GM23248 (cell line): Measurements from ENCODE around the gene EIF3D. TPM values are rescaled to one million over a fixed set of nuclear protein-coding genes. Genes with fewer than 3 reads are reported as not detected.
A peak's percentile ranks its signal among the peaks of the same experiment; 100 is the strongest.

ENCODE experiments used
- DNase-seq: peaks from one replicate; pipeline ENCODE4 v3.0.0-alpha.2; 2015
- H2AFZ ChIP-seq: fragments of 200-600 bp; sonication (generic); 2 replicates; pipeline ENCODE4 v1.6.1; 2016; ENCODE audit warnings: antibody characterized with exemption
- H3F3A ChIP-seq: fragments of 200-600 bp; sonication (generic); 2 replicates; pipeline ENCODE4 v1.6.1; 2016; ENCODE audit warnings: mild to moderate bottlenecking, antibody characterized with exemption, mixed run types; ENCODE audit not compliant: insufficient read depth
- H3K27ac ChIP-seq: fragments of 200-600 bp; sonication (generic); 2 replicates; pipeline ENCODE4 v1.5.1; 2016; ENCODE audit warnings: mild to moderate bottlenecking
- H3K27me3 ChIP-seq: fragments of 200-600 bp; sonication (generic); replicated peaks from 2 replicates; pipeline ENCODE4 v1.6.1; 2016; ENCODE audit warnings: mild to moderate bottlenecking; ENCODE audit not compliant: insufficient read depth
- H3K36me3 ChIP-seq: fragments of 200-600 bp; sonication (generic); 2 replicates; pipeline ENCODE4 v1.6.1; 2016; ENCODE audit warnings: low read depth, mild to moderate bottlenecking
- H3K4me1 ChIP-seq: fragments of 200-600 bp; sonication (generic); 2 replicates; pipeline ENCODE4 v1.6.1; 2016; ENCODE audit warnings: mild to moderate bottlenecking; ENCODE audit not compliant: insufficient read depth
- H3K4me2 ChIP-seq: fragments of 200-600 bp; sonication (generic); one replicate; pipeline ENCODE4 v1.6.1; 2016; ENCODE audit warnings: mild to moderate bottlenecking; ENCODE audit not compliant: unreplicated experiment
- H3K4me3 ChIP-seq: fragments of 200-600 bp; sonication (generic); 2 replicates; pipeline ENCODE4 v1.5.1; 2016; ENCODE audit warnings: mild to moderate bottlenecking
- H3K79me2 ChIP-seq: fragments of 200-600 bp; sonication (generic); 2 replicates; pipeline ENCODE4 v1.6.1; 2016; ENCODE audit warnings: mild to moderate bottlenecking; ENCODE audit not compliant: insufficient read depth
- H3K9ac ChIP-seq: fragments of 200-600 bp; sonication (generic); 2 replicates; pipeline ENCODE4 v1.6.1; 2016; ENCODE audit warnings: mild to moderate bottlenecking
- H3K9me2 ChIP-seq: fragments of 200-600 bp; sonication (generic); 2 replicates; pipeline ENCODE4 v1.6.1; 2016; ENCODE audit warnings: mixed run types, mild to moderate bottlenecking, moderate library complexity; ENCODE audit not compliant: insufficient read depth
- H3K9me3 ChIP-seq: fragments of 200-600 bp; sonication (generic); one replicate; pipeline ENCODE4 v1.6.1; 2017; ENCODE audit warnings: low read depth
- H4K20me1 ChIP-seq: fragments of 200-600 bp; sonication (generic); 2 replicates; pipeline ENCODE4 v1.6.0; 2016; ENCODE audit not compliant: insufficient read depth
- EZH2 ChIP-seq: fragments of 200-600 bp; sonication (generic); IDR thresholded peaks from 2 replicates; pipeline ENCODE4 v1.6.1; 2018; ENCODE audit warnings: antibody characterized with exemption, mild to moderate bottlenecking; ENCODE audit not compliant: insufficient read depth, poor library complexity, severe bottlenecking
- EZH2phosphoT487 ChIP-seq: fragments of 200-600 bp; sonication (generic); IDR thresholded peaks from 2 replicates; pipeline ENCODE4 v1.6.1; 2018; ENCODE audit warnings: antibody characterized with exemption, moderate library complexity, mild to moderate bottlenecking, low read depth; ENCODE audit not compliant: insufficient read depth
- WGBS, 2 experiments: methylation state at CpG; one replicate each; pipeline ENCODE4 v1.1.6; 2015 to 2017; ENCODE audit warnings: low lambda C conversion rate in 2 of 2, low coverage in 1 of 2; ENCODE audit errors: missing lambda C conversion rate in 2 of 2; 5-methylcytosine and 5-hydroxymethylcytosine counted together
- in situ Hi-C: fragments of 300-500 bp; cut with MboI; formaldehyde crosslinking; loops from 2 replicates; pipeline ENCODE4 v1.15.0; 2020
- polyA plus RNA-seq: library from polyadenylated mRNA; unstranded; fragments of >200 nt; fragmentation: Nextera tagmentation; extraction: Ambion mirVana; gene quantifications from 2 replicates; pipeline ENCODE4 v1.2.1, GENCODE V29; 2016
- total RNA-seq: library from RNA; depleted of rRNA; stranded (reverse); fragments of >200 nt; shearing (Covaris generic); gene quantifications from 2 replicates; pipeline ENCODE4 v1.2.3, GENCODE V29; 2014; rRNA removed

EIF3D gene
- total and polyA plus RNA-seq, 2 experiments from 2014 or later = 122 to 377 TPM

DNA sequence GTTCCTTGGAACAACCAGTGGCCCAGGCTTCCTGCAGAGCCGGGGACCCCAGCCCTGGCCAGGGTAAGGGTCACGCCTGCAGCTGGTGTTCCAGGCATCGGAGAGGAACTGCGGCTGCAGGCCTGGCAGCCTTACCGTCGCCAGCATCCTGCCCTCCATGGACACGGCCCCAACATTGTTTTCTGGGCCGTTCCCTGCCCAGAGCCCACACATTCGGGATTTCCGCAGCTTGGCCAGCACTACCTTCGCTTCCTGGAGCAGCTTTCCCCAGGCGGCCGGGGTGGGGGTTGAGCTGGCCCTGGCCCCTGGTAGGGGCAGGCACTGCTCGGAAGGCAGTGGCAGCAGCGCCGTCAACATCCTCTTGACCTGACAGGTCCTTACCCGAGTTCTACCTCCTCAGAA, 65.2 kb downstream of the EIF3D start:
- Histone ChIP-seq H2AFZ (no peak overlapping the region), H3K27ac (no peak overlapping the region), H3K9me2 (no peaks in the 10 kb centered on the region), H3K4me2 (no peak overlapping the region), H3K36me3 (no peaks in the 10 kb centered on the region), H4K20me1 (no peaks in the 10 kb centered on the region), H3K79me2 (peaks cover 6% of the 10 kb centered on the region), H3K27me3 (no peaks in the 10 kb centered on the region), H3K9ac (no peak overlapping the region), H3K9me3 (no peaks in the 10 kb centered on the region), H3K4me1 (peaks cover 42% of the 10 kb centered on the region), H3K4me3 (no peak overlapping the region), H3F3A (peaks cover 27% of the 10 kb centered on the region)
- no peak for DNase-seq
- in situ Hi-C loops = loop anchor here (10.0 kb wide), 1 partner anchor 159 kb away; no protein-coding TSS in a partner anchor
- 81 to 85% methylated on average over 16 to 17 of the region's 17 CpGs for WGBS, 2 experiments
- TF ChIP-seq EZH2 (no peak), EZH2phosphoT487 (no peak)

DNA sequence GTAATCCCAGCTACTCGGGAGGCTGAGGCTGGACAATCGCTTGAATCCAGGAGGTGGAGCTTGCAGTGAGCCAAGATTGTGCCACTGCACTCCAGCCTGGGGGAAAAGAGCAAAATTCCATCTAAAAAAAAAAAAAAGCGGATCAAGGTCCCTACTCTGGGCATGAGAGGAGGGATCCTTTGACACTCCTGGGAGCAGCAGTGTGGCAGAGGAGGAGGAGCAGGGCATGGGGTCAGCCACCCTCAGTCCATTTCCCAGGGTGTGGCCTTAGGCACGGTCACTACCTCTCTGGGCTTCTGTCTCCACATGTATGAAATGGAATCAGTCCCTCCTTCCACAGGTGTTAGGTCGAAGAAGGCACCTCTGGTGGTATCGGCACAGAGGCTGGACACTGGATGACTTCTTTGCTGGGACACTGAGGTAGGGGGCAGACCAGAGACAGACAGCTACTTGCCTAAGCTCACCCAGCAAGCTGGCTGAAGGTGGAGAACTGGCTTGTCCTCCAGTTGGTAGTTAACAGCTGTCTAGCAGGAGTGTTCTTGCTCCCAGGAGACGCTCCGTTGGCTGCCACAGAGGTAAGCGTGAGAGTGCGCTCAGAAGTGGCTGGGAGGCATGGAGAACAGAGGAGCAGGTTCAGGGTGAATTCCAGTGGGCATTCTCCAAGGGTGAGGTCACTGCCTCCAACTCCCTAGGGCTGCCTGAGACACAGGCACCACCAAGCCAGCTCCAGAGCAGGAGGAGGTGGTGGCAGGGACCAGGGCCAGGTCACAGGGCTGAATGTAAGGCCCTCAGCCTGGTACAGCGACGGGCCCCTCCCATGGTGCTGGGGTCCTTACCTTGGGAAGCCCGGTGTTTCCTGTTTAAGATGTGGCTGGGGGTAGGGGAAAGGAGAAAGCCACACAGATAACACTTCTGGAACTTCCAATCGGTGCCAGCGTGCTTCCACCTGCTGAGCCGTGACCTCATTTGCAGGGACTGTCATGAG, 67.0 kb downstream of the EIF3D start:
- H4K20me1 ChIP-seq = no peaks in the 10 kb centered on the region
- no peaks in the 10 kb centered on the region for H3K79me2 ChIP-seq
- H2AFZ ChIP-seq = no peak overlapping the region
- H3K36me3 ChIP-seq = no peaks in the 10 kb centered on the region
- no peaks in the 10 kb centered on the region for H3K9me2 ChIP-seq
- whole genome bisulfite sequencing, 2 experiments = 79 to 81% methylated on average over 16 of the region's 16 CpGs
- peak; percentile 79 for DNase-seq
- H3K9me3 ChIP-seq = no peaks in the 10 kb centered on the region
- peak overlapping the region; percentile 1 for H3K4me2 ChIP-seq
- no peak overlapping the region for H3K27ac ChIP-seq
- H3F3A ChIP-seq = peaks cover 12% of the 10 kb centered on the region
- no peak overlapping the region for H3K4me3 ChIP-seq
- H3K4me1 ChIP-seq = peaks cover 24% of the 10 kb centered on the region
- in situ Hi-C loops = loop anchor here (10.0 kb wide), 1 partner anchor 157 kb away; no protein-coding TSS in a partner anchor
- TF ChIP-seq EZH2phosphoT487 (no peak), EZH2 (no peak)
- no peak overlapping the region for H3K9ac ChIP-seq
- H3K27me3 ChIP-seq = no peaks in the 10 kb centered on the region

Other genes starting within 250 kb of the EIF3D start
- 420 and 453 TPM in 2 replicates for gene MYH9, start 141.2 kb downstream of the EIF3D start, total RNA-seq
- gene MYH9, start 141.2 kb downstream of the EIF3D start, polyA plus RNA-seq = 282 and 287 TPM in 2 replicates
- gene TXN2, start 47.5 kb downstream of the EIF3D start, total RNA-seq = 24.0 and 33.1 TPM in 2 replicates
- gene TXN2, start 47.5 kb downstream of the EIF3D start, polyA plus RNA-seq = 104 and 109 TPM in 2 replicates
- gene FOXRED2, start 22.1 kb downstream of the EIF3D start, total RNA-seq = 4.2 and 4.4 TPM in 2 replicates
- 5.0 and 6.5 TPM in 2 replicates for gene FOXRED2, start 22.1 kb downstream of the EIF3D start, polyA plus RNA-seq
- not detected in 2 replicates for gene CACNG2, start 174.6 kb upstream of the EIF3D start, total RNA-seq
- gene CACNG2, start 174.6 kb upstream of the EIF3D start, polyA plus RNA-seq = not detected in 2 replicates
- 10.1 and 29.5 TPM in 2 replicates for gene IFT27, start 247.0 kb upstream of the EIF3D start, total RNA-seq
- 28.6 and 28.8 TPM in 2 replicates for gene IFT27, start 247.0 kb upstream of the EIF3D start, polyA plus RNA-seq